Measurements from ENCODE around the gene COL28A1.

The COL28A1 gene

DNA sequence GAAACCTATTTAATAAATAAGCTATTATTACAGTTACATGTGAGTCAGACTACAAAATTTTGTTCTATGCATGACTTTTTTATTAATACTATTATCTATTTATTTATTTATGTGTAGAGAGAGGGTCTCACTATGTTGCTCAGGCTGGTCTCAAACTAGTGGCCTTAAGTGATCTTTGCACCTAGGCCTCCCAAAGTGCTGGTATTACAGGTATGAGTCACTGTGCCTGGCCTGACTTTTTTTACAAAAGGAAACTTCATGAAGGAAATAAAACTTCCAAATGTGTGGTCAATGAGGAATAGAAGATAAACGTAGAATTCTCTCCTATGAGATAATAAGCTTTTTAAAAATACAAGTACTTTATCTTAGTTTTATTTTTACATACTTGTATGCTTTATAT lies 19.0 kb downstream of the COL28A1 start:
- Mint-ChIP-seq H3K9me3 (no peaks in the 10 kb centered on the region), H3K4me3 (no peak overlapping the region)

DNA sequence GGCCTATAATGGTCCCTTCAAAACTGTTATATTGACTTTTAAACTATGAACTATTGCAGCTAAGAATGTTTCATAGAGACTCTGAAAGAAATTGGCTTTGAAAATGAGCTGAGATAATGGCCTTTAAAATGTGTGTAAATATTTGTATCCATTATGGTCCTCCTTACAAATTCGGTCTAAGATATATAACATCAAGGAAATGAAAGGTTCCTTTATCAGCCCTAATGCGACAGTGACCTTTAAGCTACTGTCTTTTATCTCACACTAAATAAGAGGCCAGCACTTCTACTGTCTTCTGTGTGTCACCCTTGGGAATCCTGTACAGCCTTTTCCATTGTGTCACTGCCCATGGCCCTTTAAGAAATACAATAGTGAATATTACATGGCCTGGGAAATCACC lies 19.5 kb downstream of the COL28A1 start:
- H3K36me3 Mint-ChIP-seq (ENCODE audit: low read depth) = no peaks in the 10 kb centered on the region
- no peak overlapping the region for H3K27ac Mint-ChIP-seq

More for the DNA sequence above, 19.0 kb downstream of the COL28A1 start:
- Mint-ChIP-seq H3K4me1 (ENCODE audit: low read depth) (no peaks in the 10 kb centered on the region), H3K27me3 (peaks cover 5% of the 10 kb centered on the region), H3K36me3 (ENCODE audit: low read depth) (no peaks in the 10 kb centered on the region), H3K27ac (no peak overlapping the region)

DNA sequence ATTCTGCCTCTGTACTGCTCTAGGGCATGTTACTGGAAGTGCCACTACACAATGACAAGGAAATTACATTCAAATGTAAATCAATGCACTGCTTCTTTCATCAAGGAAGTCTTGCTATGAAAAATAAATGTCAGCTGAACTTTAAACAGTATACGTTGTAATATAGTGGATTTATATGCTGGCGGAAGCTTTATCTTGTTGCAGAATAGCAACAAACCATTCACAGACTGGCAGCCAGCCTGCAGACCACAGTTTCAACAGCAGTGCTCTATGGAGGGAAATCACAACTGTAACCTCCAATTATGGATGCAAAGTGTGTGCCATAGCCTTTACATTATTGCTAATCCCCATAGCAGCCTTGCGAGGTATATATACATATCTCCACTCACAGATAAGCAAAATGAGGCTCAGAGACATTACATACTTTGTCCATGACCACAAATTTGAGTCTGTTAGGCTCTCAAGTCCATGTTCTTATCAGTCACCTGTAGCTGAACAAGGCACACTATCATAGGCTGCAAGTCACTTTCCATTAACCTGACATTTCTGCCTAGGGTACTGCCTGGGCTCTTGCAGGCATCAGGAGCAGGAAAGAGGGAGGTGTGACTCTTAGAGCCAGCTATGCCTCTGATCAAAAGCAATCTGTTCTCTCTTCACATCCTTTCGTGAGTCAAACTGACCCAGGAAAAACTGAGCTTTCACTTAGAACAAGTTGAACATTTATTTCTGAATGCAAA lies 22.6 kb downstream of the COL28A1 start:
- peaks cover 3% of the 10 kb centered on the region for H3K27me3 Mint-ChIP-seq
- H3K9me3 Mint-ChIP-seq = no peaks in the 10 kb centered on the region
- H3K36me3 Mint-ChIP-seq (ENCODE audit: low read depth) = no peaks in the 10 kb centered on the region
- H3K27ac Mint-ChIP-seq = no peak overlapping the region
- no peaks in the 10 kb centered on the region for H3K4me1 Mint-ChIP-seq (ENCODE audit: low read depth)
- no peak overlapping the region for H3K4me3 Mint-ChIP-seq

More for the DNA sequence above, 19.5 kb downstream of the COL28A1 start:
- H3K9me3 Mint-ChIP-seq = no peaks in the 10 kb centered on the region
- H3K27me3 Mint-ChIP-seq = peaks cover 5% of the 10 kb centered on the region
- H3K4me3 Mint-ChIP-seq = no peak overlapping the region
- H3K4me1 Mint-ChIP-seq (ENCODE audit: low read depth) = no peaks in the 10 kb centered on the region

DNA sequence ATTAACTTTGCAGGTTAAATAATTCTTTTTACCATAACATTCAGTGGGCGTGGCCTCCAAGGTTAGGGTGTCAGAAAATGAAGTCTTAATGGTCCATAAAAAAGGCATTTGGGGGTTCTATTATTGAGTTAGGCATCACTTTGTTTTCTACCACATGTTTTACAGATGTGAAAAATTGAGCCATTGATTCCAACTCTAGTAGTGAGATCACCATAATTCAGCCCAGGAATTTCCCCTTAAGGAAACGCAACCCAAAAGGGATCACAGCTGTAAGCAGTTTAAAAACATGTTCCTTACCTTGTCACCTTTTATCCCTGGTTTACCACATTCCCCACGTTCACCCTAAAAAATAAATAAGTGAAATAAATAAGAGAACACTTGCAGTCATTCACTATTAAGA lies 24.9 kb downstream of the COL28A1 start:
- no peak overlapping the region for H3K27ac Mint-ChIP-seq
- no peaks in the 10 kb centered on the region for H3K36me3 Mint-ChIP-seq (ENCODE audit: low read depth)
- no peaks in the 10 kb centered on the region for H3K9me3 Mint-ChIP-seq
- no peaks in the 10 kb centered on the region for H3K27me3 Mint-ChIP-seq
- H3K4me1 Mint-ChIP-seq (ENCODE audit: low read depth) = no peaks in the 10 kb centered on the region
- no peak overlapping the region for H3K4me3 Mint-ChIP-seq

DNA sequence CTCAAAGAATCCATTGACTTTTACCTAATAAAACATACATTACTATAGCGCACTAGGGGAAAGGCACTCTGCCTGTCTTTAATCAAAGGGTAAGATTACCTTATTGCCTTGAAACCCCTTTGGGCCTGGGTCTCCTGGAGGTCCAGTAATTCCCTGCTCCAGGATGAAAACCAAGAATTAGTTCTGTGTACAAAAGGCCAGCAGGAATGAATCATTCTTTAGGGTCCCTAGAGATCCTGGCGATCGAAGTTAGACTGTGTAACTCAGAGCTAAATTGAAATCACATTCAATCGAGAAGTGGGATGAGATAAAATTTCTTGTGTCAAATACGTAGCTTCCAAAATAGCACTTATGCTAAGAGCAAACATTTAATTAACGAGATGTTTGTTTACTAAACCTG lies 29.8 kb downstream of the COL28A1 start:
- no peaks in the 10 kb centered on the region for H3K4me1 Mint-ChIP-seq (ENCODE audit: low read depth)
- no peak overlapping the region for H3K27ac Mint-ChIP-seq
- H3K27me3 Mint-ChIP-seq = no peaks in the 10 kb centered on the region
- no peaks in the 10 kb centered on the region for H3K36me3 Mint-ChIP-seq (ENCODE audit: low read depth)
- no peak overlapping the region for H3K4me3 Mint-ChIP-seq
- no peaks in the 10 kb centered on the region for H3K9me3 Mint-ChIP-seq

DNA sequence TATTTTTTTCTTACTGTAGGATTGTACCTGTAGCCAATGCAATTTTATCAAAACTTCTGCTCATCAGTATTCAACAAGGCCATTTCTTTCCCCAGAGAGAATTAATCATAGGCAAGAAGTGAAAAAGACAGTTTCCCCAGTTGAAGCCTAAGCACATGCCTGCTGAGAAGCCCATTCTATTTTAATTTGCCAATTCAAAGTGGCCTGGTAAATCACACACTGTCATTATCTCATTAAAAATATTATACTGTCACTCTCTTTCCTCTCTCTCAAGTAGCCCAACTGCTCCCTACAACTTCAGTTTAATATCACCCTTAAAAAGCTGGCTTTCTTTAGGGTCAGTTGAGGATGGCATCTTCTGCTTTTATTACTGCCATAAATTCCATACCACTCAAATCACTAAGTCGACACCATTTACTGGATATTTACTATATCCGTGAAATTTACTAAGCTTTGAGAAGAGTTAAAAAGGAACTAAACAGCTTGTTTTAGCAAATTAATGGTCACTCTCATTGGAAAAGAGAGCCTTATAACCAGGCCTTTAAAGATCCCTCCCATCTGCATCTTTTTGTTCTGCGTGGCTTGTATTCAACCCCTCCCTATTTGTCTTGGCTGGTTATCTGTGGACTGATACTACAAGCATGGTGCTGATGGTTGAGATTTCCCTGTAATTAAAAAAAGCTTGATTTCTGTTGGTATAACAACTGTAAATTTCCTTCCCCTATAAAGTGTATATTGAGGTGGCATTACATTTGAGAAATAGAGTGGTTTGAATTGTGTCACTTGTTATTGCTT lies 30.6 kb downstream of the COL28A1 start:
- Mint-ChIP-seq H3K4me1 (ENCODE audit: low read depth) (no peaks in the 10 kb centered on the region), H3K4me3 (no peak overlapping the region), H3K27ac (no peak overlapping the region), H3K9me3 (no peaks in the 10 kb centered on the region), H3K36me3 (ENCODE audit: low read depth) (no peaks in the 10 kb centered on the region), H3K27me3 (no peaks in the 10 kb centered on the region)

DNA sequence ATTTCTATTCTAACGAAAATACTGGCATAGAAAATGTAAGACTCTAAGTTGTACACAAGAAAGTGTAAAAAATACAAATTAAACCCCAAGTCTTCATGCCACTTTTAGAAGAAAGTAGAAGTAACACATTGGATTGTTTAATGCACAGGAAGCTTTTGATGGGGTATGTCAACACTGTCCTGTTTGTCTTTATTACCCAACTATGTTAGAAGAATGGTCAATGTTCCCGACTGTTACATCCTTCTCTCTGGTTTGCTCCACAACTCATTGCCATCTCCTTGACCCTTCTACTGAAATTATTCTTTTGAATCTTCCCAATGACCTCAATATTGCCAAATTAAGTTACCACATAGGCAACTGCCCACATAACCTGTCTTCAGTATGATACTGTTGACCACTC lies 35.8 kb downstream of the COL28A1 start:
- Mint-ChIP-seq H3K4me3 (no peak overlapping the region), H3K27ac (no peak overlapping the region), H3K9me3 (no peaks in the 10 kb centered on the region), H3K27me3 (peaks cover 4% of the 10 kb centered on the region), H3K4me1 (ENCODE audit: low read depth) (no peaks in the 10 kb centered on the region), H3K36me3 (ENCODE audit: low read depth) (no peaks in the 10 kb centered on the region)

DNA sequence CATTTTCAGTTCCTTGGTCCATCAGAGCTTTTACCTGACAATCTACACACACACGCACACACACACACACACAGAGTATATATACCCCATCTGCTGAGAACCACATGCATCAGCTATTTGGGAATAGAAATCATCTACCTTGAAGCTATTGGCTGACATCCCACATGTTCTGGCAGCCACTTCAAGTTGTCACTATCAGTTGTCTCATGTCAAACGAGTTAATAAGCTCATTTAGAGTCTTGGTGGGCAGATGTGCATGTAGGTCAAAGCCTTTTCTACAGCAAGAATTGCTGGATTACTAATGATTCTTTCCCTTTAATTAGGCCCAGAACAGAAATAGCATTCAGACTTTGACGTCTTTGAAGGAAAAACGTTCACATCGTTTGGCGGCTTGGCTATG lies 36.8 kb downstream of the COL28A1 start:
- Mint-ChIP-seq H3K4me3 (no peak overlapping the region), H3K4me1 (ENCODE audit: low read depth) (no peaks in the 10 kb centered on the region), H3K36me3 (ENCODE audit: low read depth) (no peaks in the 10 kb centered on the region), H3K9me3 (no peaks in the 10 kb centered on the region), H3K27me3 (peaks cover 4% of the 10 kb centered on the region), H3K27ac (no peak overlapping the region)

DNA sequence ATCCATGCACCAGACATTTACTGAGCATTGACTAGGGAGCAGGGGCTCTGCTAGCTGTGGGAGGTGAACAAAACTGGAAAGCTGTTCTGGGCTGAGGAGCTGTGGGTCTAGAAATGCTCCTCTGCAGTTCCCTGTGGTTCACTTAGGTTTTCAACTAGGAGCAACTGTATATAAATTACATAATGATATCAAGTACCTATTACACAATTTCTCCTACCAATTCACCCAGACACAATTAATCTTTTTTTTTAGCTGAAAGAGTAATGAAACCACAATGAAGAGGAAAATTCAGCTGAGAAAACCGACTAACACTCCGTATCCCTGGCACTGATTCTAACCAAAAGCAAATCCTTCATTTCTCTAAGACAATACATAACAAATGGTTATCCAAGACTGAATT lies 39.4 kb downstream of the COL28A1 start:
- no peak overlapping the region for H3K27ac Mint-ChIP-seq

DNA sequence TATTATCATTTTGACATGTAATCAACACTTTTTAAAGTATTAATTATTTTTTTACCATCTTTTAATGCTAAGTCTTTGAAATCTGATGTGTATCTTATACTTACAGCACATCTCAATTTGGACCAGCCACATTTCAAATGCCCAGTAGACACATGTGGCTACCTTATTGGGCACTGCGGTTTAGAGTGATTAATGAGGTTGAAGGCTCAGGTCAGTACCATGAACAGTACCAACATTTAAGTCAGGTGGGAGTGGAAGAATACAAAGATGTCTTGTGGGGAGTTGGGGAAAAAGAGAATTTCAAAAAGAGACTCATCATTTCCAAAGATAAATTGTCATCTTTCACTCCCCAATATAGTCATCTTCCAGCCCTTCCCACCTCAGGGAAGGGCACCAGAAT lies 40.5 kb downstream of the COL28A1 start:
- H3K27me3 Mint-ChIP-seq = peaks cover 4% of the 10 kb centered on the region
- H3K9me3 Mint-ChIP-seq = no peaks in the 10 kb centered on the region
- H3K27ac Mint-ChIP-seq = no peak overlapping the region
- H3K4me3 Mint-ChIP-seq = no peak overlapping the region
- no peaks in the 10 kb centered on the region for H3K4me1 Mint-ChIP-seq (ENCODE audit: low read depth)
- no peaks in the 10 kb centered on the region for H3K36me3 Mint-ChIP-seq (ENCODE audit: low read depth)

More for the DNA sequence above, 39.4 kb downstream of the COL28A1 start:
- H3K27me3 Mint-ChIP-seq = peaks cover 4% of the 10 kb centered on the region
- H3K4me1 Mint-ChIP-seq (ENCODE audit: low read depth) = no peaks in the 10 kb centered on the region
- H3K4me3 Mint-ChIP-seq = no peak overlapping the region
- H3K36me3 Mint-ChIP-seq (ENCODE audit: low read depth) = no peaks in the 10 kb centered on the region
- no peaks in the 10 kb centered on the region for H3K9me3 Mint-ChIP-seq

DNA sequence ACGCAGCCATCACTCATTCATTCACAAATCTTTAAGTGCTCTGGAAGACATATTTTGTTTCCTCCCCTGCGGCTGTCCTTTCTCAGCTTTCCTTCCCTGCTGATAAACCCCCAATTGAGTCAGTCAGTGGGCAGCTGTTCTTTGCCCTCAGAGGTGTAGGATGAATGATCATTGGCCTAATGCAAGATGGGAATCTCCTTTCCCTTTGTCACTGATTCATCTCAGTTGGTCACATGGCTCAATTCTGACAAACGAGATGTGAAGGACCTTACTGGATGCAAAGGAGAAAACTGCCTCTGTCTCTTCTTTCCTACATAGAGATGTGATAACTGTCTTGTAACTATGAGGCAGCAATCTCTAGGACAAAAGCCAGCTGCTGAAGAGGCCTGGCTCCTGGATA lies 44.6 kb downstream of the COL28A1 start:
- H3K27me3 Mint-ChIP-seq = peaks cover 4% of the 10 kb centered on the region

DNA sequence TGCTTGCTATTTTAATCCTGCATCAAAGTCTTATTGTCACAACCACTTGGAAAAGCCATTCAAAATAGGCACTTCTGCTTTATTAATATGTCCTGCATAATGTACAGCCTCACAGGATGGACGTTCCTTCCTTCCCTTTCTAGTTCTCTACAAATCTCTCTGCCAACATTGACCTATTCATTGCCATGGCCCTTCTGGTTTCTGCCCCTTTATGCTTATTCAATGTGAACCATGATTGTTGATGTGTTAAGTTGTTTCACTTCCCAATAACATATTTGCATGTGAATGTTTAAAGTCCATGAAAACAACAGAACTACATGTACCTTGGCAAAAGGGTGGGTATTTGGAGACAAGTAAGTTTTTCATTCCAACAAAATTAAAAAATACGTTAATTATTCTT lies 45.7 kb downstream of the COL28A1 start:
- Mint-ChIP-seq H3K36me3 (ENCODE audit: low read depth) (no peaks in the 10 kb centered on the region), H3K9me3 (peaks cover 3% of the 10 kb centered on the region), H3K4me3 (no peak overlapping the region), H3K27me3 (no peaks in the 10 kb centered on the region), H3K4me1 (ENCODE audit: low read depth) (peaks cover 5% of the 10 kb centered on the region), H3K27ac (no peak overlapping the region)

More for the DNA sequence above, 44.6 kb downstream of the COL28A1 start:
- H3K9me3 Mint-ChIP-seq = peaks cover 3% of the 10 kb centered on the region
- no peaks in the 10 kb centered on the region for H3K36me3 Mint-ChIP-seq (ENCODE audit: low read depth)
- H3K4me3 Mint-ChIP-seq = no peak overlapping the region
- peaks cover 5% of the 10 kb centered on the region for H3K4me1 Mint-ChIP-seq (ENCODE audit: low read depth)
- no peak overlapping the region for H3K27ac Mint-ChIP-seq

DNA sequence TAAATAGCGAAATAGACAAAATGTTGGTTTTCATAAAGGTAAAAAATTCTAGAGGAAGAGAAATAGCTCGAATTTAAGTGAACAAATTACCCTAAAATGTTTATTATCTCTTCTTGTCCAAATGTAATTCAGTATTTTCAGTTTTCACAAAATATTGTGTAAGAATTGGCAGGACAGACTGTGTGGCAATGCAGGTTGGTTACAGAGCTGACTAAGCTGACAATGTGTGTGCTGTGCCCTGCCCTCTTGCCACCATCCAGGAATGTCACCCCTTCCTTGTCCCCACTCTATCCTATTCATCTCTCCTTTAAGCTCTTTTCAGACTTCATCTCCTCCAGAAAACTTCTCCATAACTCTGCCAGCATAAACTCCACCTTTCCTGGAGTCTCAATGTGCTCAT lies 46.1 kb downstream of the COL28A1 start:
- Mint-ChIP-seq H3K4me3 (no peak overlapping the region), H3K4me1 (ENCODE audit: low read depth) (peaks cover 5% of the 10 kb centered on the region), H3K9me3 (peaks cover 5% of the 10 kb centered on the region), H3K27ac (no peak overlapping the region), H3K27me3 (no peaks in the 10 kb centered on the region), H3K36me3 (ENCODE audit: low read depth) (no peaks in the 10 kb centered on the region)

DNA sequence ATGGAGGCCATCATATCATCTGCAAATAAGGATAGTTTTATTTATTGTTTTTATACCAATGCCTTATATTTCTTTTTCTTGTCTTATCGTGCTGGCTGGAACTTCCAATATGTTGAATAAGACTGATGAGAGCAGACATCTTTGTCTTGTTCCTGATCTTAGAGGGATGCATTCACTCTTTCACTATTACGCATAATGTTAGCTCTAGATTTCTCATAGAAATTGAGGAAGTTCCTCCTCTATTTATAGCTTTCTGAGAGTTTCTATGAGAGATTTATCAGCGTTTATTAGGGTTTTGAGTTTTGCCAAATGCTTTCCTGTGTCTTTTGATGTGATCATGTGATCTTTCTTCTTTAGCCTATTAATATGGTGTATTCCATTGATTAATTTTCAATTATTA lies 49.3 kb downstream of the COL28A1 start:
- no peaks in the 10 kb centered on the region for H3K27me3 Mint-ChIP-seq
- peaks cover 11% of the 10 kb centered on the region for H3K9me3 Mint-ChIP-seq
- no peak overlapping the region for H3K27ac Mint-ChIP-seq
- H3K4me1 Mint-ChIP-seq (ENCODE audit: low read depth) = peaks cover 5% of the 10 kb centered on the region
- H3K4me3 Mint-ChIP-seq = no peak overlapping the region
- no peaks in the 10 kb centered on the region for H3K36me3 Mint-ChIP-seq (ENCODE audit: low read depth)

DNA sequence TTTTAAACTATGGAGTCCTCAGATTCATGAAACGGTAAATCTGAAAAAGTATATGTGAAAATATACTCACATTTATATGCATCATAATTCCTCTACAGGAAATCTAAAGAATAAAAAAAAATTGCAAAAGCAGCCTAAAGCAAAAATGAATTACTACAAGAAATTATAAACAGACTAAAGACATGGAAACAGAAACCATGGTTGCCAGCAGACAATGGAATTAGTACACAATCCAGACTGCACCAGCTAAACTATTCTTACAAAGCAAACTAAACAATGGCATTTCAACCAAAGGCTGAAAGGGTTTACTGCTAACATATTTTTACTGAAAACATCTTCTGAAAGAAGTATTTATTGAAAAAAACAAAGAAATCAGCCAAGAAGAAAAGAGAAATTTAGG lies 51.6 kb downstream of the COL28A1 start:
- H3K36me3 Mint-ChIP-seq (ENCODE audit: low read depth) = no peaks in the 10 kb centered on the region
- no peak overlapping the region for H3K4me3 Mint-ChIP-seq
- H3K9me3 Mint-ChIP-seq = peaks cover 11% of the 10 kb centered on the region
- H3K27ac Mint-ChIP-seq = no peak overlapping the region
- H3K4me1 Mint-ChIP-seq (ENCODE audit: low read depth) = no peaks in the 10 kb centered on the region
- no peaks in the 10 kb centered on the region for H3K27me3 Mint-ChIP-seq

Measured in stimulated activated naive CD8-positive, alpha-beta T cell treated with anti-CD3 and anti-CD28 coated beads, Interleukin-15, Interleukin-2, amounts not matched to agents 100 ng/mL and 50 ng/mL, for 24 hours (primary cell).